ENCODE measurements around the gene HSP90AA1. TPM values are rescaled to one million over a fixed set of nuclear protein-coding genes. Genes with fewer than 3 reads are reported as not detected.
"Not testable (repeated sequence)": the region's sequence is repeated elsewhere in the genome, so short reads cannot be mapped to it uniquely, and the experiment has no call there.

Gene HSP90AA1
- total RNA-seq, 1 experiment from 2014 or later = 1,216 TPM

DNA sequence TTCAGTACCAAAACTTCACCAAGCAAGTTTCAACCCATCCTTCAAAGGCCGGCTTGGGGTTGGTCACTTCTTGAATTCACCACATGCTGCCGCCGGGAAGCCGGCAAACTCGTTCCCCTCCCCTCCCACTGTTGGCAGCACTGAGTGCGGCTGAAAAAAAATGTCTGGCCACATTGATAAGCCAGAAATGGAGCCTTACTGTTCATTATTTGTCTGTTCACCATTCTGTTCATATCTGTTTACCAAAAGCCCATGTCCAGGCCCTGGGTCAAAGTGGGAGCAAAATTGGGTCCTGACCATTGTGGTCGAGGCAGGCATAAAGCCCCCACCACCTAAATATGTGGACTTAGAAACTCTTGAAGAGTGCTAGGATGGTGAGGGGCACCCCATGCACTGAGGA is 7.3 kb upstream of the HSP90AA1 start:
- DNase-seq (ENCODE audit: low read depth) = no peak

DNA sequence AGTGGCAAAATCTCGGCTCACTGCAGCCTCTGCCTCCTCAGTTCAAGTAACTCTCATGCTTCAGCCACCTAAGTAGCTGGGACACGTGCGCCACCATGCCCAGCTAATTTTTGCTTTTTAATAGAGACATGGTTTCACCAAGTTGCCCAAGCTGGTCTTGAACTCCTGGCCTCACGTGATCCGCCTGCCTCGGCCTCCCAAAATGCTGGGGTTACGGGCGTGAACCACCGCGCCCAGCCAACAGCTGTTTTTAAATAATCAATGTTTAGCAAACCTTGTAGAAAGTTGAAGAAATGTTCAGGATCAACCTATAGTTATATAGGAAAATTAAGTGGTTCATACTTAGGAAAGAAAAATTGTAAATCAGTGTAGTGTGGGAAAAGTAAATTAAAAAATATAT is 6.0 kb upstream of the HSP90AA1 start:
- DNase-seq (ENCODE audit: low read depth) = no peak

- DNase-seq (ENCODE audit: low read depth) = no peak
Measured at GRCh38 chr14:102090713-102091112, 3.9 kb upstream of the HSP90AA1 start.

GRCh38 chr14:102089621-102090343 is 2.9 kb upstream of the HSP90AA1 start:
- DNase-seq (ENCODE audit: low read depth) = no peak

DNA sequence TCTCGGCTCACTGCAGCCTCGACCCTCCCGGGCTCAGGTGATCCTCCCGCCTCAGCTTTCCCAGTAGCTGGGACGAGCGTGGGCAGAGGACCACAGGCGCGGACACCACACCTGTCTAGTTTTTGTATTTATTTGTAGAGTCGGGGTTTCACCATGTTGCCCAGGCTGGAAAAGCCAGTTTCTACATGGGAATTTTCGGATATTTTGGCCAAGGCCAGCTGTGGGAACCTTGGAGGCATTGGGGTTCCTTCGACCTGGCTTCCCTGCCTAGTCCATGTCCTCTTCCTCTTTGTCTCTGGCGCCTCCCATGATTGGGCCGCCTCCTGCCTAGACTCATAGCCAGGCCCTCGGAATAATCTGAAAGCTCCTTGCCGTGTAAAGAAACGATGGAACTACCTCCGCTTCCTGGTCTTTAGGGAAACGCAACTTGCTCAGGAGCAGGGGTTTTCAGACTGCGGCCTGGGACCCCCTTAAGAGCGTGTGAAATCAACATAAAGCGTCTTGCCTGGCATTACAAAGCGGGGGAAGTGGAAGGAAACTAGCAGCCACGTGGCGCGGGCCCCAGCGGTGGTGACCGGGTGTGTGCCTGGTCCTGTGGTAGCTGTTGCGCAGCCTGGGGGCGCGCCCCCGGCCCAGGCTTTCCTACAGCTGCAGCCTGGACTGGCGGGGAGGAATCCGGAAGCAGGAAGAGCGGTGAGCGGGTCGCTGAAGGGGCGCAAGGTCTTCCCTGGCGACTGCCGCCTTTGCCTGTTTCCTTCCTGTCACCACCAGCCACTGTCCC is 1.4 kb upstream of the HSP90AA1 start:
- DNase-seq (ENCODE audit: low read depth) = no peak

GRCh38 chr14:102087762-102088011 is 843 bp upstream of the HSP90AA1 start:
- no peak for DNase-seq (ENCODE audit: low read depth)

- no peak for DNase-seq (ENCODE audit: low read depth)
Measured at GRCh38 chr14:102086709-102086971, 204 bp downstream of the HSP90AA1 start.

DNA sequence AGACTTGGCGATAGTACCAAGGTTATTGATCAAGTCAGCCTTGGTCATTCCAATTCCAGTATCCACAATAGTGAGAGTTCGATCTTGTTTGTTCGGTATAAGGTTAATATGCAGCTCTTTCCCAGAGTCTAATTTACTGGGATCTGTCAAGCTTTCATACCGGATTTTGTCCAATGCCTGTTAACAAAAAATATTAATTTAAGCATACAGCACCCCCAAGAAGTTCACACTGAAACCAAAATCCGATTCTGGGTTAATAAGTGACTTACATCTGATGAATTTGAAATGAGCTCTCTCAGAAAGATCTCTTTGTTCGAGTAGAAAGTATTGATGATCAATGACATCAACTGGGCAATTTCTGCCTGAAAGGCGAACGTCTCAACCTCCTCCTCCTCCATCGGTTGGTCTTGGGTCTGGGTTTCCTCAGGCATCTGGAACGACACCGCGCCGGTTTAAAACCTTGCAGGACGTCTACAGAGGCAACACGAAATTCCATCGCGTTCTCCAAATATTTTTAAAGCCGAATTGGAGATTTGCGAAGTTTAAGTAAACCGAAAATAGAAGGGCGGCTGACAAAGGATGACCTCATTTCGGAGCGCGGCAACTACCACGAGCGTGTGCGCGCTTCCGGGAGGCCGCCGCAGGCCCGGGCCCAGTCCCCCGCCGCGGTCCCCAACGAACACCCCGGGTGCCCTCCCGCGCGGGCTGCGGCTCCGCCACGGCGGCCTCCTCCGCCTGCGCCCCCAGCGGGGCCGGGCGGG is 716 bp downstream of the HSP90AA1 start:
- DNase-seq (ENCODE audit: low read depth) = peak; percentile 73

- no peak for DNase-seq (ENCODE audit: low read depth)
Measured at GRCh38 chr14:102085488-102085887, 1.4 kb downstream of the HSP90AA1 start.

- no peak for DNase-seq (ENCODE audit: low read depth)
Measured at GRCh38 chr14:102084931-102085330, 1.9 kb downstream of the HSP90AA1 start.

DNA sequence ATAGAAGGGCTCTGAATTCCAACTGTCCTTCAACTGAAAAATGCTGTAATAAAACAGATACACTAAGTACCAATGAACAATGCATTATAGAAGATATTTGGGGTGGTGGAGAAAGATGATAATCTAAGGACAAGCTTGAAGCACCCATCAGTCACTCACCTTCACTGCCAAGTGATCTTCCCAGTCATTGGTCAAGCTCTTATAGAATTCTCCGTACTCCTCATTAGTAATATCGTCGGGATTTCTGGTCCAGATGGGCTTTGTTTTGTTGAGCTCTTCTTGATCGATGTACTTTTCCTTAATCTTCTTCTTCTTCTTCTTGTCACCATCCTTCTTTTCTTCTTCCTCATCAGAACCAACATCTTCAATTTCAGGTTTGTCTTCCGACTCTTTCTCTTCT is 2.3 kb downstream of the HSP90AA1 start:
- DNase-seq (ENCODE audit: low read depth) = not testable (repeated sequence)

GRCh38 chr14:102081231-102082080 is 5.4 kb downstream of the HSP90AA1 start:
- no peak for DNase-seq (ENCODE audit: low read depth)

GRCh38 chr14:102080183-102081080 is 6.4 kb downstream of the HSP90AA1 start:
- no peak for DNase-seq (ENCODE audit: low read depth)

DNA sequence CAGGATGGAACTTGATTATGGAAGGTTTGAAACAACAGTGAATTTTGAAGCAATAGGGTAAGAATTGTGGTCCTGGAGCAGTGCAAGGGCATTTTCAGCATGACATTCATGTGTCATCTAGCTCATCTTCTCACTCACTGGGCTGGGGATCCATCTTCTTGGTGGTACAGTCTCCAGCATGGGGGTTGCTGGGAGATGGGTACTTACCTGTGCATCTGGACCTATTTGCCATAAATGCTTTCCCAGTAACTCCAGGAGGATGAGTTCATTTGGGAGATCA is 7.2 kb downstream of the HSP90AA1 start:
- DNase-seq (ENCODE audit: low read depth) = no peak

DNA sequence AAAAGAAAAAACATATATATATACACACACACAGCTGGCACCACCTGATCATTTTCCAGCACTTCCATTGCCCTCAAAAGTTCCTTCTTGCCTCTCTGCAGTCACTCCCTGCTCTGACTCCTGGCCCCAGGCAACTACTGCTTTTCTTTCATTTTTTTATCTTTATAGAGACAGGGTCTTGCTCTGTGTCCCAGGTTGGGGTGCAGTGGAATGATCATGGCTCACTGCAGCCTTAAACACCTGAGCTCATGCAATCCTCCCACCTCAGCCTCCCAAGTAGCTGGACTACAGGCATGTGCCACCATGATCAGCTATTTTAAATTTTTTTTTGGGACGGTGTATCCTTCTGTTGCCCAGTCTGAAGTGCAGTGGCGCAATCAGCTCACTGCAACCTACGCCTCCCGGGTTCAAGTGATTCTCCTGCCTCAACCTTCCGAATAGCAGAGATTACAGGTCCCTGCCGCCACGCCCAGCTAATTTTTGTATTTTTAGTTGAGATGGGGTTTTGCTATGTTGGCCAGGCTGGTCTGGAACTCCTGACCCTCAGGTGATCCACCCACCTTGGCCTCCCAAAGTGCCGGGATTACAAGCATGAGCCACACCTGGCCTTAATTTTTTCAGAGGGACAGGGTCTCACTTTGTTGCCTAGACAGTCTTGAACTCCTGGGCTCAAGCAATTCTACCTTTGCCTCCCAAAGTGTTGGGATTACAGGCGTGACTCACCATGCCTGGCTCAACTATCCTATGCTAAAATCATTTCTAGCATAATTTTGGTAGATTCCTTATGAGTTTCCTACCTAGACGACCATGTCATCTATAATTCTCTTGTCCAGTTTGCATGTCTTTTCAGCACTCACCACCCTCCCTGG is 7.8 kb downstream of the HSP90AA1 start:
- DNase-seq (ENCODE audit: low read depth) = no peak

DNA sequence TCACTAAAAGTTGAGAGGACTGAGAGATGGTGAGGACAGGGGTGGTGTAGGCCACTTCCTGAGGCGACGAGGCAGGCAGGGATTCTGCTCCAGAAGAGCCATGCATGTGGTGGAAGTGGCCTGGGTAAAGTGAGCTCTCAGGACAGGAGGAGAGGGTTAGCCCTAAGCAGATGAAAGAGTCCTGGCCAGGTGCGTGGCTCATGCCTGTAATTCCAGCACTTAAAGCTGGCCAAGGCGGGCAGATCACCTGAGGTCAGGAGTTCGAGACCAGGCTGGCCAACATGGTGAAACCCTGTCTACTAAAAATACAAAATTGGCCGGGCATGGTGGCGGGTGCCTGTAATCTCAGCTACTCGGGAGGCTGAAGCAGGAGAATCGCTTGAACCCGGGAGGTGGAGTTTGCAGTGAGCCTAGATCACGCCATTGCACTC is 8.5 kb downstream of the HSP90AA1 start:
- not testable (repeated sequence) for DNase-seq (ENCODE audit: low read depth)

DNA sequence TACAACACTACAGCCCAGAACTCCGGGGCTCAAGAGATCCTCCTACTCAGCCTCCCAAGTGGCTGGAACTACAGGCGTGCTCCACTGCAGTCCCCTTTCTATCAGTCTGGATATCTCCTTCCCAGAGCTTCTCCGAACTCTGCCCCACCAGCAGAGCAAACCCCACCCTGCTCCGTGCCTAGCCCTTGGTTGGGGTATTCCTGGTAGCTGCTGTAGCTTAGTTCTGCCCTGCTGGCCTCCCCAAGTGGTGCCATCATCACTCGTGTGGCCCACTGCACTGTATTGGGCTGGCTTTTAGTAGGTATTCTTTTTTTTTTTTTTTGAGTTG is 9.5 kb downstream of the HSP90AA1 start:
- no peak for DNase-seq (ENCODE audit: low read depth)

- no peak for DNase-seq (ENCODE audit: low read depth)
Measured at GRCh38 chr14:102075155-102075554, 11.7 kb downstream of the HSP90AA1 start.

- DNase-seq (ENCODE audit: low read depth) = no peak
Measured at GRCh38 chr14:102074415-102074964, 12.4 kb downstream of the HSP90AA1 start.

Data from Daoy (cell line).